ENCODE results near the gene RDH13.
"Not testable (repeated sequence)": the region's sequence is repeated elsewhere in the genome, so short reads cannot be mapped to it uniquely, and the experiment has no call there.

The RDH13 gene

DNA sequence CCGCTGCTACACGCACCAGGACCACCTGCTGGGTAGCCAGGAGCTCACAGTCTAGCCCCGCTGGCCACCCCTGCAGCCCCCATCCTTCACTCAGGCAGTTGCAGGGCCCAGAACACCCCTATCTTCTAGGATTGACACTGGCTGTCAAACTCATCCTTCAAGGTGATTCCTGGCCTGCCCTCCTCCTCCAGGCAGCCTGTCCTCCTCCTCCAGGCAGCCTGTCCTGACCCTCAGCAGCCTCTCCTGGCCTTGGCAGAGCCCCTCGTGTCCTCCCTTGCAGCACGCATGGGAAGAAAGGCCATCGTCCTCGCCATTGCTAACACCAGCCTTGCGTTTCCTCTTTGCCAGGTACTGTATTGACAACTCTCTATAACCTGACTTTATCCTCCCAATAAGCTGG lies 9.0 kb upstream of the RDH13 start:
- H3K4me3 Mint-ChIP-seq: no peak overlapping the region
- H3K36me3 Mint-ChIP-seq (ENCODE audit: low read depth): peaks cover 4% of the 10 kb centered on the region
- H3K9me3 Mint-ChIP-seq: no peaks in the 10 kb centered on the region
- H3K4me1 Mint-ChIP-seq: peaks cover 8% of the 10 kb centered on the region
- H3K27ac Mint-ChIP-seq: no peak overlapping the region
- H3K27me3 Mint-ChIP-seq: peaks cover 65% of the 10 kb centered on the region
- no peak for DNase-seq
- no peak for ATAC-seq

DNA sequence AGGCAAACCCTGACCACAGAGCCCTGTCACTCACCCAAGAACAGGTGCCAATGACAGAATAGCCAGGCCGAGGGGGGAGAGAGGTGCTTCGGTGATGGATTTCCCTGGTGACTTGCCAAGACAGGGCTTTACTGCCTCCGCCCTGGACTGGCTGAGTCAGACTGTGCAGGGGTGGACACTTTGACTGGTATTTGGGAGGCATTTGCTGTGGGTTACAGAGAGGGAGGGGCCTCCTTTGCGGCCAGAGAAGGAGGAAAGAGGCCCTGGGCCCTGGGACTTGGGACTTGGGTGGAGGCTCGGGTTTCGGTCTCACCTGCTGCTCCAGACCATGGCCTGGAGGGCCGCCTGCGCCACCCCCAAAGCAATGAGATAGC lies 8.2 kb upstream of the RDH13 start:
- DNase-seq (no peak), ATAC-seq (no peak)
- H3K4me3 Mint-ChIP-seq: no peak overlapping the region
- H3K4me1 Mint-ChIP-seq: peaks cover 8% of the 10 kb centered on the region
- H3K36me3 Mint-ChIP-seq (ENCODE audit: low read depth): peaks cover 4% of the 10 kb centered on the region
- H3K27me3 Mint-ChIP-seq: peaks cover 67% of the 10 kb centered on the region
- no peaks in the 10 kb centered on the region for H3K9me3 Mint-ChIP-seq
- no peak overlapping the region for H3K27ac Mint-ChIP-seq

DNA sequence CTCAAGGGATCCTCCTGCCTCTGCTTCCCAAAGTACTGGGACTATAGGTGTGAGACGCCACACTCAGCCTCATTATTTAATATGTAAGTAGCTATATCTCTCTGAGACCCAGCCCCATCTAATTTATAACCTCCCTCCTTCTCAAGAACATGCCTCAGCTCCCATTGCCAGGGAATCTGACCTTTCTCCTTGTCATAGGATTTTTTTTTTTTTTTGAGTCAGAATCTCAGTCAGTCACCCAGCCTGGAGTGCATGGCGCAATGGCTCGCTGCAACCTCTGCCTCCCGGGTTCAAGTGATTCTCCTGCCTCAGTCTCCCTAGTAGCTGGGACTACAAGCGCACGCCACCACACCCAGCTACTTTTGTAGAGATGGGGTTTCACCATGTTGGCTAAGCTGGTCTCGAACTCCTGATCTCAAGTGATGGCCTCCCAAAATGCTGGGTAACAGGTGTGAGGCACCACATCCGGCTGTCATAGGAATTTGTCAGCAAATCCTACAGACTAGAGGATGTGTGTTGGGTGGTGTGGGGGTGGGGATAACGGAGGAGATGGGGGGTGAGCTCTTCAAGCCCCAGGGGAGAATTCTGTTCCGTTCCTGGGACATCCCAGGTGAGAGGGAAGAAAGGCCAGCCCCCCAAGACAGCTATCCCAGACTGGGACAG lies 7.6 kb upstream of the RDH13 start:
- no peak for ATAC-seq
- H3K4me1 Mint-ChIP-seq: peaks cover 8% of the 10 kb centered on the region
- peaks cover 4% of the 10 kb centered on the region for H3K36me3 Mint-ChIP-seq (ENCODE audit: low read depth)
- no peak overlapping the region for H3K27ac Mint-ChIP-seq
- peaks cover 69% of the 10 kb centered on the region for H3K27me3 Mint-ChIP-seq
- H3K9me3 Mint-ChIP-seq: no peaks in the 10 kb centered on the region
- no peak for DNase-seq
- no peak overlapping the region for H3K4me3 Mint-ChIP-seq

DNA sequence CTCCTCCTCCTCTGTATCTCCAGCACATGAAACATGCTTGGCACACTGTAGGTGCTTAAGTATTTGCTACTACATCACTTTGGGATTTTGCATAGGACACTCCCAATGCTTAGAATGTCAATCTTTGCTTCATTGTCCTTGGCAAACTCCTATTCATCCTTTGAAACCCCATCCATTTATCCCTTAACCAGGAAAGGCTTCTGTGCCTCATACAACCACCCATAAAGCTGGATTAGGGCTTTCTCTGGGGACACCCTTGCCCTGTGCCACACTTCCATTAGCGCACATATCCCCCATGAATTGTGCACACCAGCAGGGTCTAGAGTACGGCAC lies 6.9 kb upstream of the RDH13 start:
- ATAC-seq (no peak), DNase-seq (no peak)
- peaks cover 8% of the 10 kb centered on the region for H3K4me1 Mint-ChIP-seq
- peaks cover 4% of the 10 kb centered on the region for H3K36me3 Mint-ChIP-seq (ENCODE audit: low read depth)
- no peak overlapping the region for H3K27ac Mint-ChIP-seq
- no peaks in the 10 kb centered on the region for H3K9me3 Mint-ChIP-seq
- H3K27me3 Mint-ChIP-seq: peaks cover 62% of the 10 kb centered on the region
- H3K4me3 Mint-ChIP-seq: no peak overlapping the region

DNA sequence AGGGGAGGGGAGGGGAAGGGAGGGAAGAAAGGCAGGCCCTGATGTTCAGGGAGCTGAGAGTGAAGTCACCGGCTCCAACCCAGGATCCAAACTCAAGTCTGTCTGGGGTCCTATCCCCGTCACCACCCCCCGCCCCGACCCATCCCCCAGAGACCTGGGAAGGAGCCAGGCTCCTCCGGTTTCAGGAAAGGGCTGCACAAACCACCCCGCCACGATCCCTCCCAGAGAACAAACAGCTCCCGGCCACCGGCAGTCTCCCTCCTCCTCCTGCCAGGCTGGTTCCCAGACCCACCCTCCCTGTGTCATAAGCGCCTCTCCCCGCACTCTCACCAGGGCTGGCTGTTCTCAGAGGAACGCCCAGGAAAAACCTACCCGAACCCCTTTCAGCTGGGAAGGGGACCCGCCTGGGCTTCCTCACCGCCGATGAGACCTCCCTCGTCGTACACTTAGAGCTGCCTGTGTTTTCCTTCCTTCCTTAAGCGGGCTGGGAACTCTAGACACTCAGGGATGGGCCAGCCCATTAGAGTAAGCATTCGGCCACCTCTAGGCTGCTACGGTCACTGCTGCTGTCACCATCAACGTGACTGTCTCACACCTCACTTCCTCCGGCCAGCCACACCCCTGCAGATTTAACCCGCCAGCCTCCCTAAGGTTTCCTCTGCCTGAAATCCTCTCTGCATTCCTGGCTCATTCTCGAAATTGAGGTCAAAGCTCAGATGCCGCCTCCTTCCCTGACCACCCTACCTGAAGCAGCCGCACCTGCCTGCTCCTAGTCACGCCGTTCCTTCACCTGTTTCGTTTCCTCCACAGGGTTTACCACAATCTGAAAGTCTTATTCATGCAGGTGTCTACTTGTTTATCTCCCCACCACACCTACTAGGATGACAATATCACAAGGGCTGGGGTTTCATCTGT lies 6.3 kb upstream of the RDH13 start:
- no peak for ATAC-seq
- H3K27ac Mint-ChIP-seq: no peak overlapping the region
- no peak overlapping the region for H3K4me3 Mint-ChIP-seq

DNA sequence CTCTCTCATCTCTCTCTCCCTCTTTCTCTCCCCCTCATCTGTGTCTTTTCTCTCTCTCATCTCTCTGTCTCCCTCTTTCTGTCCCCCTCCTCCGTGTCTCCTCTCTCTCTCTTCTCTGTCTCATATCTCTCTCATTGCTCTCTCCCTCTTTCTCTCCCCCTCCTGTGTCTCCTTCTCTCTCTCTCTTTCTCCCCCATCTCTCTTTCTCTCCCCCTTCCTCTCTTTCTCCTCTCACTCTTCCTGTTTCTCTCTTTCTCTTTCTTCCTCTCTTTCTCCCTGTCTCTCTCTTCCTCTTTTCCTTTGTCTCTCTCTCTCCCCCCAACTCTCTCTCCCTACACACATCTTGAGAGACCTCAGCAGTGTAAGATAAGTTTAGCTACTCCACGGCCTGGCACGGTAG lies 4.9 kb upstream of the RDH13 start:
- Mint-ChIP-seq H3K4me3 (no peak overlapping the region), H3K27ac (no peak overlapping the region), H3K36me3 (ENCODE audit: low read depth) (peaks cover 1% of the 10 kb centered on the region), H3K27me3 (peaks cover 56% of the 10 kb centered on the region), H3K4me1 (peaks cover 10% of the 10 kb centered on the region), H3K9me3 (no peaks in the 10 kb centered on the region)
- DNase-seq (no peak), ATAC-seq (no peak)

More for the DNA sequence above, 6.3 kb upstream of the RDH13 start:
- Mint-ChIP-seq H3K27me3 (peaks cover 63% of the 10 kb centered on the region), H3K9me3 (no peaks in the 10 kb centered on the region), H3K4me1 (peaks cover 8% of the 10 kb centered on the region), H3K36me3 (ENCODE audit: low read depth) (peaks cover 4% of the 10 kb centered on the region)
- DNase-seq: no peak

DNA sequence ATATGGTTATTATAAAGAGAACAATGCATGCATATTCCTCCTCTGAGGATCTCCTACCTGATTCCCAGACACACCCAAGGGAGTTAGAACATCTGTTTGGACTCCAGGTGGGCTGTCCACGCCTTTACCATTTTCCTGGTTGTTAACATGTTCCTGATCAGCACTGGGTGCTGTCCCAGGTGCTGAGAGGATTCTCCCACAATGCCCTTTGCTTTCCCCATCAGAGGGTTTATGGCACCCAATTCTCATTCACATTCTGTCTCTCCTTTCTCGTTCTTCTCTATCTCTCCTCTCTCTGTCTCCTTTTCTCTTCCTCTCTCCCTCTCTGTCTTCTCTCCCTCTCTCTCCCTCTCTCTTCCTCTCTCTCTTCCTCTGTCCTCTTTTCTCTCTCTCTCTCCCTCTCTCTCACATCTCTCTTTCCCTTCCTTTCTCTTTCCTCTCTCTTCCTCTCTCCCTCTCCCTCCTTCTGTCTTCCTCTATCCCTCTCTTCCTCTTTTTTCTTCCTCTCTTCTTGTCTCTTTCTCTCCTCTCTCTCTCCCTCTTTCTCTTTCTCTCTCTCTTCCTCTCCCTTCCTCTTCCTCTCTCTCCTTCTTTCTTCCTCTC lies 3.3 kb upstream of the RDH13 start:
- Mint-ChIP-seq H3K9me3 (no peaks in the 10 kb centered on the region), H3K27ac (no peak overlapping the region), H3K4me1 (peaks cover 20% of the 10 kb centered on the region), H3K4me3 (no peak overlapping the region), H3K27me3 (peaks cover 44% of the 10 kb centered on the region), H3K36me3 (ENCODE audit: low read depth) (no peaks in the 10 kb centered on the region)
- DNase-seq (no peak), ATAC-seq (no peak)

DNA sequence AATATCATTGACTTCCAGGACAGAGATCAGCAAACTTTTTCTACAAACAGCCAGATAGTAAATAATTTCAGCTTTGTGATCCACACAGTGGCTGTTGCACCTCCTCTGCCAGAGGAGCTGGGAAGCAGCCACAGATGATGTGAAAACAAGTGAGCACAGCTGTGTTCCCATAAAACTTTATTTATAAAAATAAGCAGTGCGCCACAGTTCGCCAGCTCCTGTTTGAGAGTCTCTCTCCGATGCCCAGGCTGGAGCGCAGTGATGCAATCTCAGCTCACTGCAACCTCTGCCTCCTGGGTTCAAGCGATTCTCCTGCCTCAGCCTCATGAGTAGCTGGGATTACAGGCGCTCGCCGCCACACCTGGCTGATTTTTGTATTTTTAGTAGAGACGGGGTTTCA lies 2.6 kb upstream of the RDH13 start:
- peaks cover 20% of the 10 kb centered on the region for H3K4me1 Mint-ChIP-seq
- not testable (repeated sequence) for H3K4me3 Mint-ChIP-seq; DNase-seq; H3K36me3 Mint-ChIP-seq (ENCODE audit: low read depth); ATAC-seq; H3K9me3 Mint-ChIP-seq; H3K27ac Mint-ChIP-seq
- H3K27me3 Mint-ChIP-seq: peaks cover 42% of the 10 kb centered on the region

DNA sequence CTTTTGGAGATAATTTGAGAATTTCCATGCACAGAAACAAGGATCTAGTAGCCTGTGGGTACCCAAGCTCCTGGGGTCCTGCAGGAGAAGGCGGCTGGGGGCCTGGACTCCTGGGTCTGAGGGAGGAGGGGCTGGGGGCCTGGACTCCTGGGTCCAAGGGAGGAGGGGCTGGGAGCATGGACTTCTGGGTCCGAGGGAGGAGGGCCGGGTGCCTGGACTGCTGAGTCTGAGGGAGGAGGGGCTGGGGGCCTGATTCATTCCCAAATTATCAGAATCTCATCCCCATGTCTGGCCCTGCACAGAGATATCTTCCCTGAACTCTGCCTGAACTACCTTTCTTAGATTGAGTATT lies 520 bp upstream of the RDH13 start:
- H3K27ac Mint-ChIP-seq: no peak overlapping the region
- H3K9me3 Mint-ChIP-seq: no peaks in the 10 kb centered on the region
- H3K36me3 Mint-ChIP-seq (ENCODE audit: low read depth): peaks cover 7% of the 10 kb centered on the region
- H3K4me3 Mint-ChIP-seq: peak overlapping the region; percentile 84
- peaks cover 27% of the 10 kb centered on the region for H3K27me3 Mint-ChIP-seq
- DNase-seq: no peak
- H3K4me1 Mint-ChIP-seq: peaks cover 13% of the 10 kb centered on the region
- no peak for ATAC-seq

DNA sequence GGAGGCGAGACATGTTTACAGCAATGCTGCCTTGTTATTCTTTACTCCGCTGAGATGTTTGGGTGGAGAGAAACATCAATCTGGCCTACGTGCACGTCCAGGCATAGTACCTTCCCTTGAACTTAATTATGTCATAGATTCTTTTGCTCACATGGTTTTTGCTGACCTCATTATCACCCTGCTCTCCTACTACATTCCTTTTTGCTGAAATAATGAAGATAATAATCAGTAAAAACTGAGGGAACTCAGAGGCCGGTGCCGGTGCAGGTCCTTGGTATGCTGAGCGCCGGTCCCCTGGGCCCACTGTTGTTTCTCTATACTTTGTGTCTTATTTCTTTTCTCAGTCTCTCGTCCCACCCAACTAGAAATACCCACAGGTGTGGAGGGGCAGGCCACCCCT lies 2.7 kb downstream of the RDH13 start:
- H3K9me3 Mint-ChIP-seq, H3K4me3 Mint-ChIP-seq, ATAC-seq, DNase-seq, H3K27me3 Mint-ChIP-seq, H3K27ac Mint-ChIP-seq: not testable (repeated sequence)
- Mint-ChIP-seq H3K36me3 (ENCODE audit: low read depth) (peaks cover 25% of the 10 kb centered on the region), H3K4me1 (peaks cover 13% of the 10 kb centered on the region)

DNA sequence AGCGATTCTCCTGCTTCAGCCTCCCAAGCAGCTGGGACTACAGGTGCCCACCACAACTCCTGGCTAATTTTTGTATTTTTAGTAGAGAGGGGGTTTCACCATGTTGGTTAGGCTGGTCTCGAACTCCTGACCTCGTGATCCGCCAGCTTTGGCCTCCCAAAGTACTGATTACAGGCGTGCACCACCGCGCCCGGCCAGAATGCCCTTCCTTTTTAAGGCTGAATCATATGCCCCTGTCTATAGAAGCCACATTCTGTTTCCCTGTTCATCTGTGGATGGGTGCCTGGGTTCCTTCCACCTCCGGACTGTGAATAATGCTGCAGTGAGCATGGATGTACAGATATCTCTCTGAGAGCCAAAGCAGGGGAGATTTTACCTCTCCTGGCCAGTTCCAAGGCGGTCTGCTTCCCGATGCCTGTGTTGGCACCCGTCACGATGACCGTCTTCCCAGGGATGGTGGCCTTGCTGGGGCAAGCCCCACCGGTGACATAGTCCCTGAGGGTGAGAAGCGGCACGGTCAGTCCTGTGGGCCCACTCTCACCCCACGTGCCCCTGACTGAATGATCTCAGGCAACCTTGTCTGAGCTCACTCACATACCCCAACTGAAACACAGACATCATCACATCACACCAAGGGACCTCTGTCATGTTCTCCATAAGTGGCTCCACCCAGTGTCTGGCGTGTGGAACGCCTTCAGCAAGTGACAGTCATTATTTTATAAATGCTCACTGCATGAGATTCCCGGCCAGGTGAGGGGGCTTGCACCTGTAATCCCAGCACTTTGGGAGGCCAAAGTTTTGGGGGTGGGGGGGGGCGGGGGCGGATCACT lies 4.0 kb downstream of the RDH13 start:
- H3K9me3 Mint-ChIP-seq: no peaks in the 10 kb centered on the region
- no peak overlapping the region for H3K27ac Mint-ChIP-seq
- H3K4me3 Mint-ChIP-seq: no peak overlapping the region

DNA sequence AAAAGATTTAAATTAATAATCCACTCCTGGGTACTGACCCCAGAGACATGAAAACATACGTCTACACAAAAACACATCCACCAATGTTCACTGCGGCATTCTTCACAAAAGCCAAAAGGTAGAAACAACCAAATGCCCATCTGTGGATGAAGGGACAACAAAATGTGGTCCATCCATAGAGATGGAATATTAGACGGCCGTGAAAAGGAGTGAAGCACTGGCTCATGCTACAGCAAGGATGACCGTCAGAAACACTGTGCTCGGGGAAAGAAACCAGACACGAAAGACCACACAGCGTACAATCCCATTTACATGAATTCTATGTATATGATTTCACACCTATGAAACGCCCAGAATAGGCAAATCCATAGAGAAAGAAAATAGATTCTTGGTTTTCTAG lies 6.1 kb downstream of the RDH13 start:
- DNase-seq: no peak
- Mint-ChIP-seq H3K9me3 (no peaks in the 10 kb centered on the region), H3K27ac (no peak overlapping the region)

More for the DNA sequence above, 4.0 kb downstream of the RDH13 start:
- Mint-ChIP-seq H3K27me3 (no peaks in the 10 kb centered on the region), H3K4me1 (peaks cover 13% of the 10 kb centered on the region), H3K36me3 (ENCODE audit: low read depth) (peaks cover 28% of the 10 kb centered on the region)
- ATAC-seq (no peak), DNase-seq (no peak)

DNA sequence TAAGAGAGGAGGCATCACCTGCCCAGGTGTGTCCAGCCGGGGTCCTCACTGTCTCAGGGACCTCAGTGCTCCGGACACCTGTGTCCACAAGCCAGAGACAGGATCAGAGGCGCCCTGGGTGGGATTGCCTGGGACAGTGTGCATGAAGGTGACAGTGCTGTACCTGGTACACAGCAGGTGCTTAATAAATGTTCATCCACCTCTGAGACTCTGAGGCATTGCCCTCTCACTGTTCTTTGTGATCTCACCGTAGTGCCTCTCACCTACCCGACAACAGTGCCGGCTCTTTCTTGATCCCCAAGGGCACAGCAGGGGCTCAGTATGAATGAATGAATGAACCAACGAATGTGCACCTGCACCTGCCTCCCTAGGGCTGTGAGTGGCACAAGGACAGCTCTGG lies 9.2 kb downstream of the RDH13 start:
- ATAC-seq (no peak), DNase-seq (no peak)
- H3K4me3 Mint-ChIP-seq: no peak overlapping the region
- H3K9me3 Mint-ChIP-seq: no peaks in the 10 kb centered on the region
- H3K36me3 Mint-ChIP-seq (ENCODE audit: low read depth): peaks cover 40% of the 10 kb centered on the region
- H3K27me3 Mint-ChIP-seq: no peaks in the 10 kb centered on the region
- no peaks in the 10 kb centered on the region for H3K4me1 Mint-ChIP-seq
- H3K27ac Mint-ChIP-seq: no peak overlapping the region

More for the DNA sequence above, 6.1 kb downstream of the RDH13 start:
- peaks cover 41% of the 10 kb centered on the region for H3K36me3 Mint-ChIP-seq (ENCODE audit: low read depth)
- no peak for ATAC-seq
- peaks cover 4% of the 10 kb centered on the region for H3K4me1 Mint-ChIP-seq
- no peaks in the 10 kb centered on the region for H3K27me3 Mint-ChIP-seq
- no peak overlapping the region for H3K4me3 Mint-ChIP-seq

DNA sequence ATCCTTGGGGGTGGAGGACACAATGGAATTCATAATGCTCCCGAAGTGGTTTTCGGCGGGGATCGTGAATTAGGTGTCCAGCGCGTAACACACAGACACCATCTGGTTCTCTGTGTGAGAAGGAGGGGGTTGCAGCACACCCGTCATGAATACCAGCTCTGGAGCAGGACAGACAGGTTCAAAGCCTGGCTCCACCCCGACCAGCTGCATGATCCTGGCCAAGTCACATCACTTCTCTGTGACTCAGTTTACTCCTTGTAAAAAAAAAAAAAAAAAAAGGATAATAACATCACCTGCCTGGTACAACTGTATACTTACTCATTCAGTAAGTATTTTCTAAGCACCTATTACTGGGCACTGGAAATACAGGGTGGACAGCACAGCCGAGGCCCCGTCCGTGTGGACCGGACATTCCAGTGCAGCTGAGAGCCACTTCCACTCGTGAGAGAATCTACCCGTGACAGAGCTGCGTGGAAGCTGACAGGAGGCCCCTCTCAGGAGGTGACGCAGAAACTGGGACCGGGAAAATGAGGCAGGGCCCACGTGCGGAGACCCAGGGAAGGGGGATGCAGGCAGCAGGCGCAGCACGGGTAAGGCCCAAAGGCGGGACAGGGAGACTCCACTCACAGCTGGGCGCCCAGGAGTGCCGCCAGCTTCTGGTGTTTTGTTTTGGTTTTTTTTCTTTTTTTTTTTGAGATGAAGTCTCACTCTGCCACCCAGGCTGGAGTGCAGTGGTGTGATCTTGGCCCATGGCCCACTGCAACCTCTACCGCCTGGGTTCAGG lies 12.0 kb downstream of the RDH13 start:
- DNase-seq: no peak
- Mint-ChIP-seq H3K4me1 (no peaks in the 10 kb centered on the region), H3K27me3 (no peaks in the 10 kb centered on the region), H3K4me3 (no peak overlapping the region), H3K36me3 (ENCODE audit: low read depth) (peaks cover 30% of the 10 kb centered on the region), H3K27ac (no peak overlapping the region), H3K9me3 (no peaks in the 10 kb centered on the region)
- no peak for ATAC-seq

All from activated naive CD8-positive, alpha-beta T cell treated with anti-CD3 and anti-CD28 coated beads, Interleukin-2, amount 50 U/mL, for 24 hours (primary cell).